GM18508 (cell line): ENCODE results near the gene CPNE4.

Experiments used
- ATAC-seq: cut with Tn5 transposase; IDR thresholded peaks from one replicate; pipeline ENCODE4 v1.9.1; 2021; ENCODE audit warnings: moderate number of reproducible peaks; ENCODE audit not compliant: insufficient read depth, unreplicated experiment

The CPNE4 gene

GRCh38 chr3:131713416-131714123 is 321.2 kb downstream of the CPNE4 start:
- ATAC-seq = no peak

DNA sequence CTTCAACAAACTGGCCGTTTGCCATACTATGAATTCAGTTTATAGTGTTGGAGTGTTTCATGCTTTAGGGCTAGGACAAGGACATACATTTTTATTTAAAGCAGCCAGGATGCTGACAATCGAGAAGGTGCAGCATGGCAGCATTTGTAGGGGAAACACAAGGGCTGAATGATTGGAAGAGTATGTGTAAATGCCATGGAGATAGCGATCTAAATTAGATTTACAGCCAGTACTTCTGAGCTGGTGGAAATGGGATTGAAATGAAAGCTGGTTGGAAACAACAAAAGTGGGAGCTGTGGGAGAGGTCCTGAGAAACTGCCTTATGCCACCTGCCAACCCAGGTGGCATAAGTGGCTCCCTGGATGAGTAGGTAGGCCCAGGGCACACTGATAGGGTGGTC is 322.2 kb downstream of the CPNE4 start:
- no peak for ATAC-seq

DNA sequence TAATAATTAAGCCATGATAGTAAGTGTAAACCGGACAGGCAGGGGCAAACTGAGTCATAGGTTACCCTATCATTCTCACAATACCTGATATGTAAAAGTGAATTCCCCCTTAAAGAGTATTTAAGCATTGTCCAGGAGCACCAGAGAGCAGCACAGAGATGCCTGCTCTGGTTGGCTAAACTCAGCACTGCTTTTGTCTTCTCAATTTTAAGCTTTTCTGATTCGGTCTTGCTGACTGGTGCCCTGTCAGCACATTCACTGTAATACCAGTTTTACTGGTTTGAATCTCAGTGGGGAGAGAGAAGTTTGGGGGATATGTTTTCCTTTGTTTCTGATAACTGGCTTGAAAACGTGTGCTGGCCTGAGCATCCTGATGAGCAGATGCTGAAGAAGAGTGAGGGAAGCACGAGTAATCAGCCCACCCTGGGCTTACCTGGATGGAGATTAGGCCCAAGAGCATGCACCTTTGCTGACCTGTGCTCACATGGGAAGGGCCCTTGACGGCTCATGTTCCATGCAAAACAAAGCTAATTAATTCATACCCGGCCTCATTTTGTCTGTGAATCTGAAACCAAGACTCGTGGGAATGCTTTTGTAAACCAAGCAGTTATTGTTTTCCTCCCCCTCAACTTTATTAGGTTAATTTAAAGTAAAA is 323.6 kb downstream of the CPNE4 start:
- ATAC-seq = no peak

GRCh38 chr3:131708241-131708640 is 326.6 kb downstream of the CPNE4 start:
- no peak for ATAC-seq

- ATAC-seq = peak; percentile 80
These were observed 329.2 kb downstream of the CPNE4 start for GRCh38 chr3:131705558-131706051.

DNA sequence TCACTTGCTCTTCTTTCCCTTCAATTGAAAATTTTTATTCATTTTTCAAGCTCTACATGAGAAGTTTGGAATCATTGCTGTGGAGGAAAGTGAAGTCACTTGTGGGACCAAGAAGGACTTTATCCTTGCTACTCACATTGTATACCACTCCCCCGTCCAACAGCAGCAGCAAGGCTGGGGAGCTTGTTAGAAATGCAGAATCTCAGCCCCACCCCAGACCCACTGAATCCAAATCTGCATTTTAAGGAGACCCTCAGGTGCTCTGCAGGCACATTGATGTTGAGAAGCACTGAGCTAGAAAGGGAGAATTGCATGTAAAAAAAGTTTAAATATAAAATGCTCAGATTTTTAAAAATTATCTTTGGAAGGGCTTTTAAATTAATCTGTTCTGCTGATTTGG is 329.7 kb downstream of the CPNE4 start:
- ATAC-seq = no peak

GRCh38 chr3:131704098-131704497 is 330.7 kb downstream of the CPNE4 start:
- ATAC-seq = no peak

GRCh38 chr3:131702146-131702545 is 332.7 kb downstream of the CPNE4 start:
- ATAC-seq = no peak

DNA sequence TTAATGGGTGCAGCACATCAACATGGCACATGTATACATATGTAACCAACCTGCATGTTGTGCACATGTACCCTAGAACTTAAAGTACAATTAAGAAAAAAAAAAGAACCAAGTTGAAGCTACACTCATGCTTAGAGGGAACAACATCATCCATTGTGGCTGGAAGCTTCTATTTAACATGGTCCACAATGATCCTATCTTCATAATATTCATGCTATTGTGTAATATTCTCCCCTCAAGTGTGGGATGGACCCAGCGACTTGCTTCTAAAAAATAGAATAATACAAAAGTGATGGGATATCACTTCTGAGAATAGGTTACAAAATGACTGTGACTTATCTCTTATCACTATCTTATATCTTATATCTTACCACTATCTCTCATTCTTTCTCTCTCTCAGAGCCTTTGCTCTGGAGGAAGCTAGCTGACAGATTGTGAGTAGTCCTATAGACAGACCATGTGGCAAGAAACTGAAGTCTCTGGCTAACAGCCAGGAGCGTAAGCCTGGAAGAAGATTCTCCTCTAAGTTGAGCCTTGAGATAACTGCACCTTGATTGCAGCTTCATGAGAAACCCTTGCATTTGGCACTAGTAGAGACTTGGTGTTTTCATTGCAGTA is 333.6 kb downstream of the CPNE4 start:
- no peak for ATAC-seq

DNA sequence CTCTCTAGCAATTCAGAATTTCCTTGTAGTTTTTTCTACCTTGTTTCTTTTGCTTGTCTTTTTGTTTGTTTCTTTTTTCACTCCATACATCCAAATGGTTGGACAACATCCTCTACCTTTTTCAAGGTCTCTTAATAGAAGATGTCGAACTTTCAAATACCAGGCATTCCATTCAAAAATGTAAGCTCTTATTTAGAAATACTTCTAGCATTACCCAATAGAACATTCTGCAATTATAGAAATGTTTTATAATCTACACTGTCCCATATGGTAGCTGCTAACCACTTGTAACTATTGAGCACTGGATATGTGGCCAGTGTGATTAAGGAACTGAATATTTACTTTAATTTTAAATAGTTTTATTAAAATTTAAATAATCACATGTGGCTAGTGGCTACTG is 335.8 kb downstream of the CPNE4 start:
- ATAC-seq = no peak

GRCh38 chr3:131694376-131694775 is 340.4 kb downstream of the CPNE4 start:
- no peak for ATAC-seq

DNA sequence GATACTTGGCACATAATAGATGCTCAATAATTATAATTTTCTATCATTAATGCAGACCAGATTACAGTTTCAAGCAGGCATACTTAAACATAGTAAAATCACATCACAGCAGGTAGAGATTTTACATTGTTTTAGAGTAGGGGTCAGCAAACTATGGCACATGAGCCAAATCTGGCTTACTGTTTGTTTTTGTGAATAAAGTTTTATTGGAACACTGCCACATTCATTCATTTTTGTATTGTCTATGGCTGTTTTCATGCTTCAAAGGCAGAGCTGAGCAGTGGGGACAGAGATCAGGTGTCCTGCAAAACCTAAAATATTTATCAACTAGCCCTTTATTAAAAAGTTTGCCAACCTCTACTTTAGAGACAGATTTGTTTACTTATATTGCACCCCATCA is 342.5 kb downstream of the CPNE4 start:
- ATAC-seq = no peak

GRCh38 chr3:131690800-131691199 is 344.0 kb downstream of the CPNE4 start:
- peak; percentile 48 for ATAC-seq

- ATAC-seq = no peak
These were observed 346.4 kb downstream of the CPNE4 start for GRCh38 chr3:131688370-131688769.

DNA sequence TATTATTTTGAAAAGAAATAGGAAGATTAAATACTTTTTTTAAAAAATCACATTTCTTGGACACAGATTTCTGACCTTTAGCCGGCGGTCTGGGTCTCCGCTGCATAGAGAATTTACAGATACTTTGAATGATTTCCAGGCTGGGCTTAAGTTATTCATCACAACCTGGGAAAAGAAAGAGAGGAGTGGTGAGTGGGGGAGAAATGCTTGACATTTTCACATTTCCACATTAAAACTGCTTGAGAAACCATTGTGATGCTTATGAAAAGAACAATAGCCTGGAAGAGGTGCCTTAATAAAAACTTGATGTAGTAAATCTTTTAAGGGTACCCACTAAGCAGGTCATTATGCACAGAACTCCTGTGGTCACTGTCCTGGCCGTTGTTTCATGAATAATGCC is 365.2 kb downstream of the CPNE4 start:
- no peak for ATAC-seq

DNA sequence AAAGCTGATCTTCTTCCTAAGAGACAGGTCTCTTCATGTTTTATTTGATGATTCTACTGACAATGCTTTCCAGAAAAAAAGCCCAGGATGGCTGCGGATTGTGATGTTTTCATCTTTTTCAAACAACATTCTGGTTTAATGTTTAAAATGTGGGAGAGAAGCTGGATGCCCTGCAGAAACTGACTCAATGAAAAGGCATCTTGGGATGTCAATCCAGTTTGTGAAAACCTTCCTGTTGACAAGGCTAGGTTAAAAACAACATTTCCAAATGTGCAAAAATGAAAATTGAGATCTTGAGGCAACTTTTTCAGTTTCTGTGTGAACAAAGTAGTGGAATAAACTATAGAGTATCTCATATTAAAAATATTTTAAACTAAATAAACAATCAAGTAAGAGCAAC is 376.0 kb downstream of the CPNE4 start:
- ATAC-seq = no peak

GRCh38 chr3:131658115-131658514 is 376.7 kb downstream of the CPNE4 start:
- no peak for ATAC-seq

DNA sequence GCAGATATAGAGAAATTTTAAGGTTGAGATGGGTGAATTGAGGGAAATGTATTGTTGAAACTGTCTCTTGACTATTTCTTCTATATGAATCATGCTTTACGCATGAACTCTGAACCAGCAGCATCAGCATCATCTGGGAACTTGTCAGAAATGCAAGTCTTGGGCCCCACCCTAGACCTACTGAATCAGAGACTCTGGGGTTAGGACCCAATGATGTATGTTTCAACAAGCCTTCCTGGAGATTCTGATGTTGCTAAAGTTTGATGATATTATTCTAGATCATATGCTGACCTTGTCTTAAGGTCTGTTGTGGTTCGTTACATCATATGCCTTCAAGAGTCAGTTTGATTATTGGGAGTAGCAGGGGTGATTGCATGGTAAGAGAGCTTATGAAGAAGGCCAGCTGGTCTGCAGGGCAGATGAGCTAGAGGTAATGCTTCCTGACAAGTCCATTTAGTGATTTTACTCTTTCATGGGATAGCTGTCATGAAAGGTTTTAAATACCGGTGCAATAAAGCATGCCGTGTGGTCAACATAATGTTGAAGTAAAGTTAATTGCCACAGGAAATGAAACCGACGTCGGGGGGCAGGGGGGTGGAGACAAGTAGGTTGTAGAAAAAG is 379.6 kb downstream of the CPNE4 start:
- no peak for ATAC-seq

DNA sequence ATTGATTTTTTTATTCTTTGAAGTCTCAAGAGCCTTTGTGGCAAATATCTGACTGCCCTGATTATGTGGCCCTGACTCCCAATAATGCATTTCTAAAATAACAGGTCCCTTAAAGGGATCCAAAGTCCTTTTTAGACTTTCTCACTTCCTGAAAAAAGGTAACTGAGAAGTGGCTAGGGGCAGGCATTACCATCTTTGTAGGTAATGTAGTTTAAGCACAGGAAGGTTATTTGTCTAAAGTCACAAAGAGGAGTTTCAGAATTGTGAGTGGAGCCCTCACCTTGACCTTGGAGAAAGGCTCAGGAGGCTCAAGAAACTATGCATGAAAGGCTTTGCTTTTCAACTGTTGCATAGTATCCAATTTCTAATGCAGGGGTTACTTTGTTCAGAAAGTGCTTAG is 389.2 kb downstream of the CPNE4 start:
- ATAC-seq = peak; percentile 55

DNA sequence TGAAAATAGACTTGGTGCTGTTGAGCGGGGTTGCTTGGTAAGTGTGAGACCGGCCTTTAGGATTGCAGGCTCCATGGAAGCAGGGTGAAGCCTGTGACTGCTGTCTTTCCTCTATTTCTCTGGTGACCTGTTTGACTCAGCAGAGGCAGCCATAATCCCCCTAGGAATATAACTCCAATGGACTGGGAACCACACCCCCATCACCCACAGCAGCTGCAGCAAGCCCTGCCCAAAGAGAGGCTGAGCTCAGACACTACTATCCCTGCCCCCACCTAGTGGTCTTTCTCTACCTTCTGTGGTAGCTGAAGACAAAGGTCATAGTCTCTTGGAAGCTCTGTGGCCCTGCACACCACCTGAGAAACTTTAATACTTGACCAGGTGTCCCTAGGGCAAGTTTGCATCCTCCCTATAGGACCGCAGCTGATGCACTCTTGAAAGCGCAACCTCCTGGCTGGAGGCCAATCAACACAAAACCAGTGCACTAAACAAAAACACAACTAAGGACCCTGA is 398.5 kb downstream of the CPNE4 start:
- ATAC-seq = no peak

DNA sequence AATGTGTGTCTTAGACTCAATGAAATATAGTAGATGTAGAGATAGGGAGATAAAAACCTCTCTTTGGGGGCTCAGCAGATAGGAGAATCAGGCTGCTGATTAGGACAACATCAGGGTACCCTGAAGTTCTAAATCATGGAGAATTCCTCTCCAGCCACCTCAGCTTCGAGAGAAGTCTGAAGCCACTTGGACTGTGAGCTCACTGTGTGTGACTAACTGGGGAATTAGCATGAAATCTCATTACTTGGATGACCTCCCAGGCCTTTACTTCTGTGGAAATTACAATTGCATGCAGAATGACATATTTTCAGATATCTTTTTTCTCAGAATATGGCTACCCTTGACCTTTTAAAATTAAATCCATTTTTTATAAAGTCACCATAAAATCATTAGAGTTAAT is 404.0 kb downstream of the CPNE4 start:
- no peak for ATAC-seq
